Measurements from ENCODE around the gene RFK.
"Not testable (repeated sequence)": the region's sequence is repeated elsewhere in the genome, so short reads cannot be mapped to it uniquely, and the experiment has no call there.

RFK gene

GRCh38 chr9:76394195-76394959, at the start of gene RFK:
Gene RFK, minus strand, starts transcription at chr9:76394426. Its CDS starts 255 bp downstream, at chr9:76394171.
- DNase-seq = peak; percentile 93

GRCh38 chr9:76443887-76444286, 49.7 kb upstream of the RFK start:
- no peak for DNase-seq

GRCh38 chr9:76441551-76442322, 47.5 kb upstream of the RFK start:
- DNase-seq = no peak

GRCh38 chr9:76438841-76439588, 44.8 kb upstream of the RFK start:
- no peak for DNase-seq

GRCh38 chr9:76437017-76437699, 42.9 kb upstream of the RFK start:
- DNase-seq = not testable (repeated sequence)

- DNase-seq = not testable (repeated sequence)
Measured at GRCh38 chr9:76434897-76435296, 40.7 kb upstream of the RFK start.

GRCh38 chr9:76433836-76434235, 39.6 kb upstream of the RFK start:
- DNase-seq = peak; percentile 48

GRCh38 chr9:76433406-76433805, 39.2 kb upstream of the RFK start:
- DNase-seq = no peak

- DNase-seq = no peak
Measured at GRCh38 chr9:76431601-76432000, 37.4 kb upstream of the RFK start.

- DNase-seq = no peak
Measured at GRCh38 chr9:76426807-76427419, 32.7 kb upstream of the RFK start.

- no peak for DNase-seq
Measured at GRCh38 chr9:76425677-76426453, 31.6 kb upstream of the RFK start.

GRCh38 chr9:76424491-76424890, 30.3 kb upstream of the RFK start:
- DNase-seq = no peak

- no peak for DNase-seq
Measured at GRCh38 chr9:76423216-76424177, 29.3 kb upstream of the RFK start.

GRCh38 chr9:76419782-76420380, 25.7 kb upstream of the RFK start:
- DNase-seq = no peak

- DNase-seq = no peak
Measured at GRCh38 chr9:76417394-76417793, 23.2 kb upstream of the RFK start.

GRCh38 chr9:76415731-76416130, 21.5 kb upstream of the RFK start:
- no peak for DNase-seq

- DNase-seq = no peak
Measured at GRCh38 chr9:76415154-76415553, 20.9 kb upstream of the RFK start.

- peak; percentile 31 for DNase-seq
Measured at GRCh38 chr9:76414661-76415060, 20.4 kb upstream of the RFK start.

GRCh38 chr9:76413658-76414057, 19.4 kb upstream of the RFK start:
- no peak for DNase-seq

- no peak for DNase-seq
Measured at GRCh38 chr9:76412638-76413037, 18.4 kb upstream of the RFK start.

Measured in fibroblast of skin of right quadriceps (primary cell).